T-helper 2 cell (primary cell): ENCODE measurements around the gene TMC3.
"Not testable (repeated sequence)": the region's sequence is repeated elsewhere in the genome, so short reads cannot be mapped to it uniquely, and the experiment has no call there.

Experiments
- DNase-seq, 5 experiments: peaks; one replicate each; pipeline versions ENCODE4 v3.0.0 to v3.0.0-alpha.2; 2012 to 2022

The TMC3 gene

DNA sequence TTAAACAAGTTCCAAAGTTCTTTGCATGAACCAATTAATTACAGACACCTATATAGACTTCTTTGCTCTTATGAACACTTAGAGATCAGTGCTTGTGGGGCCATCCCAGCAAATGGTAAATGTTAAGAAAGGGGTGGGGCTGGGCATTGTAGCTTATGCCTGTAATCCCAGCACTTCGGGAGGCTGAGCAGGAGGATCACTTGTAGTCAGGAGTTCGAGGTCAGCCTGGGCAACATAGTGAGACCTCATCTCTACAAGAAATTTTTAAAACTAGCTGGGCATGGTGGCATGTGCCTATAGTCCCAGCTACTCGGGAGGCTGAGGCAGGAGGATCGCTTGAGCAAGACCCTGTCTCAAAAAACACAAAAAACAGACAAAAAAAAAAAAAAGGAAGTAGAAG, 30.6 kb downstream of the TMC3 start:
- no peak for DNase-seq

DNA sequence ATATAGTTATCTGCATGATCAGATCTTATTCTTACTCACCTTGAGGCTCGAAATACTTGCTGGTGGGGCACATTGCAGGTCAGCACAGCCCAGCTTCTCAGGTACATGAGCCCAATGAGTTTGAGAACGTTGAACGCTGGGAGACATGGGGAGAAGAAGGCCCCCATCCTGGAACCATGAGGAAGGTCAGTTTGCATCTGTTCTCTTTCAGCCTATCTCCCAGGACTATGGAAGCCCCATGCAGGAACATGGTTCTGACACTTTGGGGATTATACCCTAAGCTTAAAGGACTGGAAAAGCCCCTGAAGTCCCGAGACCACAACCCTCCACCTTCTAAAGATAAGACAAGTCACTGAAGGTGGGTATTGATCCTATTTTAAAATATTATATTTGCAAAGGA, 32.7 kb downstream of the TMC3 start:
- no peak for DNase-seq

DNA sequence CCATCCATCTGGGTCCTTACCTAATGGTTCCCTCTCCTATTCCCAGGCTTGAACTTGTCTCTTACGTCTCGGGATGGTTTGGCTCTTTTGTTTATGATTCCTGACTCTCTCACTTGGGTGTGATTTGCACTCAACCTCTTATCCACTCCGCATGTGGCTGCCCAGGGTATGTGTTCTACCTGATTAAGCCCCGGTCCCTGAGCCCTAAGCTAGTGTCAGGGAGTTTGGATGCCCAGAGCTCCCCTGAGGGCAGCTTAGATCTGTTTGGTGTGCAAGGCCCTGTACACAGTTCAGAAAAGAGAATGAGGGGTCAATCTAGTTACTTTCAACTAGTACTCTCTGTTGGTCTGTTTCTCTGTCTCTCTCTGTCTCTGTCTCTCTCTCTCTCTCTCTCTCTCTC, 34.2 kb downstream of the TMC3 start:
- DNase-seq, result no peak

DNA sequence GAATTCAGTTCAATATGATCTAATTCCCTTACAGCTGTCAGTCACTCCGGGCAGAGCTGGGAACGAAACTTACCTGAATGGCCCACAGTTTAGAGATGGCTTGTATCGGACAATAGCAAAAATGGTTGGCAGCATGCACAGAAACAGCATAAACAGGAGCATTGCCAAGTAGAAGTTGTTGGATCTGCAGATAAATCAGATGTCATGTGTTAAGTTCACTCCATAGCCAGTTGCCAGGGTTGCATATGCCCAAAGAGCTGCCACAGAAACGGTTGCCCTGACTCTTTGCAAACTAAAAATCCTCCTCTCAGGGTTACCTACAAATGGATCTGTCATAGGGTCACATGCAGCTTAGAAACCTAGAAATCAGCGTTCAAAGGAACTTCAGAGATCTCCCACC, 34.7 kb downstream of the TMC3 start:
- no peak for DNase-seq

DNA sequence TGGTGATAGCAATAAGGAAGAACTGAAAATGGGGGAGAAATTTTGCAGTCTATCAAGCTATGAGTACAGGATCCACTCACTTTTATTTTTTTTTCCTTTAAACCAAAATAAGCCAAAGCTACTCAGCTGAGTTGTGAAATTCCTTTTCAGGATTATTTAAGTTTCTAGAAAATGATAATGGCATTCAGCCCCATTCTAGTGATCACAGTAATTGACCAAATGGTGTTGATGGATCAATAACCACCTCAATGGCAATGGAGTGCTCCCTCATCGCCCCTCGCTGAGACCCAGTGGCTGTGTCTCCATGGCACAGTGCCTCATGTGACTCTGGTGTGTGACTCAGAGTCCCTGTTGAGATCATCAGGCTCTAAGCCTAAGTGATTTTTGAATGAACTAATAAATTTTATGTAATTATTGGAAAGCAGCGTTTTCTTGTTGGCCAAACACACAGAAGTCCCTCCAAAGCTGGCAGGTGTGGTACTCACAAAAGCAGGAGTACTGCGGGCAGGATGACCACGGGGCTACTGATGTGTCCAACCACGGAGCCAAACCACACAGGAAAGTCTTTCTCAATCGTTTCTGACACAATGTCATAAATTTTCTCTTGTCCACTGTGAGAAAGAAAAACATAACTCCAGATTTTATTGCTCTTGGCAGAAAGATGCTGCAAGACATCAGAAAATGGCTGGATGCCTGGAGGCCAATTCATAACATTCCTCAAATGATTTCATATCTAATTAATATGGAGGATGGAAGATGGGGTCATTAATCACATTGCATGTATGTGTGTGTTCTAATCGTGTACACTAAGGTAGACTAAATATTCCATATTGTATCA, 35.6 kb downstream of the TMC3 start:
- DNase-seq, result no peak

DNA sequence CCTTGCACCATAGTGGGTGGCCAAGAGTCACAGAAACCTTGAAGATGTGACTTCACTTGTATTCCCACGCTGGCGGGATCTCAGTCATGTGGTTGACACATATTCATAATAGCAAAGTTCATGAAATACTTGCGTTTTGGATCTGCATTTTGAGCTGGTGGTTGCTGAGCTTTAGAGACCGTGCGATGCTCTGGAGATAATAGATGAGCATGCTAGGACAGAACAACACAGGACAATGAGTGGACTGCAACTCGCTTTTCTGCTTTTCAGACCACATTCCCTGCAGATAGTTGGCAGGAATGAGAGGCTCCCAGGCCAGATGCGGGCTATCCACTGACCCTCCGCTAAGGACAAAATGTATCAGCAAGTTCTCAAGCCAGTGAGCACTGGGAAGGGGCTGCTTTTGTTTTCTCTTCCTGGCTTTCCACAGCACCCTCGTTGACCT, 36.3 kb downstream of the TMC3 start:
- DNase-seq, result no peak

DNA sequence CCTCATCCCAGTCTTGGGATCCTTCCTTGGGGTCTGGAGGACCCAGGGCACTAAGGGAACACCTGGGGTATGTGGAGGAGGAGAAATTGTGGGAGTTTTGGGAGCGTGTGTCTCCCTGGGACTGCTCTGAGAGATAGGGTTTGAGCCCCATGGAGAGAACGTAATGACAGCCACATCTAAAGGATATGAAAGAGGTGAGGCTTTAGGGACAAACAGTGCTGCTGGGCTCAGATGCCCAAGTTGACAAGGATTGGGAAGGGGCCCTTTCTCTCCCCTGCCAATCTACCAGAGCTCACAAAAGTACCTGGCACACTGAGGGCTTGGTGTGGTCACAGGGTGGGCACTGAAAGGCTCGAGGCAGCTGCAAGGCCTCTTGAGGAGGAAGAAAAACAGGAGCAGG, 36.8 kb downstream of the TMC3 start:
- no peak for DNase-seq

DNA sequence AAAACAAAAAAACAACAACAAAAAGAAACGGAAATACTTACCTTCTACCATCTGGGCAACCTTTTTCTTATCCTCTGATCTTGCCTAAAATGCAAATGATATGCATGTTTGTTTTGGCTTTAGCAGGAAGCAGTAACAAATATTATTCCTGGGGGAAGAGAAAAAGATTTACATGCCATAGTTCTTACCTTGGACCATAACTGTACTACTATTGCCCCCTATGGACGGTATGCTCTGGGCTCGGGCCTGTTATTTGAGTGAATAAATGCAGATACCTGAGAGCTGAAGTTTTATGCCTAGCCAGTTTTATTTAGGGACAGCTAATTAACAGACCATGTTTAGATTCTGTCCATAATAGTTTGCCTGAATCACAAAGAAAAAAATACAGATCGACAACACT, 37.4 kb downstream of the TMC3 start:
- peak in 3 of 5 experiments; percentile 22 to 38 (median 32) for DNase-seq

DNA sequence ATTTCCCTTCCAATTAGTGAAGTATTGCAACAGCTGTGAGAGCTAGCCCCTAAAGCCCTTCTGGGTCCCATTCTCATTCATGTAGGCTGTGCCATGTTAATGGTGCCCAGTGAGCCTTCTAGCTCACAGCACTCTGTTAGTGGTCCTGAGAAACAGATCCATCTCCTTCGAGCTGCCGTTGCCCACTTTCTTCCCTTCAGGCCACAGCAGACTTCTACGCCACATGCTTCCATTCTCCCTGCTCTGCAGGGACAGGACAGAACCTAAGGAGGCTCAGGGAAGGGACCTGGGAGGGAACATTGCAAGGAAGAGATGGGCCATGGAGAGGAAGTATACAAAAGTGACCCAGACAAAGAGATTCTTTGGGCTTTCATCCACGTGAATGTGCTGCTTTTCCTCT, 38.4 kb downstream of the TMC3 start:
- no peak for DNase-seq

DNA sequence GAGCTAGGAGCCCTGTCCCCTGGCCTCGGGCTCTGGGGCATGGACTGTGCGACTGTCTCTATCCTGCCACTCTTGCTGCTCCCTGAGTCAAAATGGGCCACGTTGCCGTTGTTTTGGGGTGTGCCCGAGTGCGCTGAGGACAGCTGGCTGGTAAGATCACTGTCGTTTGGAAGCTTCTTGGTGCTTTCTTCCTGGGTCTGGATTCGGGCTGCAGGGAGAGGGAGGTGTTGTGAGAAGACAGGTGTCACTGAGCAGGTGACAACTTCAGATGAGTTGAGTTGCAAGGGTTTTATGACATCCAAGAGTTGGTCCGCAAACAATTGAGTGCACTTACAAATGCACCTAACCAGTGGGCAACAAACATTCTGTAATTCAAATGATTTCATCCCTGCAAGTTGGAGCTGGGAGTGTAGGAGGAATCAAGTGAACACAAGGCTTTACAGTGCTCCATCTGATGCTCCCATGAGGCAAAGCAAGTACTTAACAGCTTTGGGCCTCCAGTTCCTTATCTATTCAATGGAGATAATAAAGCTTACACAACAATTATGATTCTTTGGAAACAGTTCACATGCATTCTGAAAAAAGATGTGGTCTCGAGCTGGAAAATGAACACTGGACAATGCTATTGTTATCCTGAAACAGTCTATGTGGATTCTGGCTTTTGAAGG, 39.1 kb downstream of the TMC3 start:
- no peak for DNase-seq

DNA sequence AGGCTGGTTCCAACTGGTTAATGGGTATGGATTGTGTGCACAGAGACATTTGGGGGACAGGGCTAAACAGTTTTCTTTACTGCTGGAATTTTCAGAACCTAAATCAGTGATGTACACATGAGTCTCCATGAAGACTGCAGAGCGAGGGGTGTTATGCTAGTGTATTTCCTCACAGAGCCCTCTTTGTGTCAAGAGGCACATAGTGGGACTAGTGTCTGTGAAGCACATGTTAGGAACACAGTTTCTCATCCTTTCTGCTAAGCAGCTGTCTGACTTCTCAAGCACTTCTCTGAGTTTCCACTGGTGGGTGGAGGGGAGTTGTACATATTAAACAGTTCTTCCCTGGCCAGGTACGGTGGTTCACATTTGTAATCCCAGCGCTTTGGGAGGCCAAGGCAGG, 40.6 kb downstream of the TMC3 start:
- no peak for DNase-seq

DNA sequence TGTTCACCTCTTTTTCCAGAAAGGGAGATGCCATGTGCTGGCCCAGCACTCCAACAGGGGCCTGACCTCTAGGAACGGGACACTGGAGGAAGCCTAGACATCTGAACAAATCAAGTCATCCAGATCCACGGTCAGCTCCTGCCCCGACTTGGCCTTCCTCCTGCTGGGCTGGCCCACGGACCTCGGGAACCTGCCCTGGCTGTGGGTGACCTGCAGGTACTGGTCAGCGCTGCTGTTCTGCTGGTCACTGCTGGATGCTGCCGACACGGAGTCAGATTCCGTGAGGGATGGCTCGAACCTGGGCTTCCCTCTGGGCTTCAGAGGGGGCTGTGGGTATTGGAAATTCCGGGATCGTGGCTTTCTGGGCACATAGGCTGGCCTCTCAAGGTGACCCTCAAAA, 41.7 kb downstream of the TMC3 start:
- no peak for DNase-seq

DNA sequence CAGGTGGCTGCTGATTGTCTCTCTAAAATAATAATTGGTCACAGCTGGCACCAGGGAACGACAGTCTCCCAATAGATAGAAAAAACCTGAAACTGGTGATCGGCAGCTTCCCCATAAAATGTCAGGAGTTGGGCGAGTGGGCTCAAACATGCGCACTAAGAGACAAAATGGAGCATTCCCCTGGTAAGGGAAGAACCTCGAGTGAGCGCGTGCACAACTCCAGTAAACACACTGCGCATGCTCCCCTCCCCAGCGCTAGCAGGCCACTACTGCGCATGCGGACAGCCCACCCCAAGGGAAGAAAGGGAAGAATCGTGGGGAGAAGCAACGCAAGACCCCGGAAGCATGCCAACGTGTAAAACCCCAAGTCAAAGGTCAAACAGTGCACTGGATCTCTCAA, 42.4 kb downstream of the TMC3 start:
- no peak for DNase-seq

DNA sequence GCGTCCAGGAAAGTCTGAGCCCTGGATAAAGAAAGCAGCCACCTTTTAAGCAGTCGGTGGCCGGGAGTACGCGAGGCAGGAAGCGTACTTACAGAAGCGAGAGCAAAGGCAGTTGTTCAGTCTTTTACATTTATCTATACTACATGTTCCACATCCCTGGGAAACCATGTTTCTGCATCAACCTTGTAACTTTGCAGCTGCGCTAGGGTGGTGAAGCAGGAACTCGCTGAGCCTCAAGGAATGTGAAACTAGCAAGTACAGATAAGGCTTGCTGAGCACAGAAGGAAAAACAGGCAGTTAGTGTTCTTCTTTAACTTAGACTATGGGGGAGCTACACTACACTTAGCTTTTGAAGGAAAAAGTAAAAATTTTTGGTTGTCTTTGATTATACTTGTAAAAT, 42.9 kb downstream of the TMC3 start:
- DNase-seq, result not testable (repeated sequence)

DNA sequence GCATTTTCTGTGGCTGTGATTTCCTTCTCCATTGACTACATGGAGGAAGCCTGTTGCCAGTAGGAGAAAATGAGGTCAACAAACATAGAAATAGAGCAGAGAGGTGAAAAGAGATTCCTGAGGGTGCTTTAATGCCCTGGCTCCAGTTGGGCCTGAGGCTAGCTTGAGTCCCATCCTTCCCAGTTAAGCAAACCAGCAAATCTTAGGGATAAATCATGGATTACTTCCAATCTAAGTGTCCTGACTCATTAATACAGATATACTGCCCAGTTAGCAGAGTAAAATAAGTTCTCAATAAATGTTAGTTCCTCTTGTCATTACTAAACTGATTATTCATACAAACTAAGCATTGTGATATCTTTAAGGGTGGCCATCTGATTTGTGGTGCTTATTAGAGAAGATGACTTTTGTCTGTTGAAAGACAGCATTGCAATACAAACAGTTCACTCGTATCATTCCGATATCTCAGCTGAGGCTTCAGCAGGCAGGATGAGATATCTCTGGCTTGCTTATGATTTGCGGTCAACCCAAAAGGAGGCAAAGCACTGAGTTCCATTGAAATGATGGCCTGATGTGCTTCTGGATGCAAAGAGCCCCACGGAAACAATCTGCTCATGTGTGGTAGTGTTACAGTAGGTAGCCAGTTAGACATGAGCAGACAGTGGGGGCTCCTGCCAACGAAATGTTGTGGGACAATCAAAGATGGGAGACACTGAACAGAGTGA, 43.5 kb downstream of the TMC3 start:
- DNase-seq, result no peak

DNA sequence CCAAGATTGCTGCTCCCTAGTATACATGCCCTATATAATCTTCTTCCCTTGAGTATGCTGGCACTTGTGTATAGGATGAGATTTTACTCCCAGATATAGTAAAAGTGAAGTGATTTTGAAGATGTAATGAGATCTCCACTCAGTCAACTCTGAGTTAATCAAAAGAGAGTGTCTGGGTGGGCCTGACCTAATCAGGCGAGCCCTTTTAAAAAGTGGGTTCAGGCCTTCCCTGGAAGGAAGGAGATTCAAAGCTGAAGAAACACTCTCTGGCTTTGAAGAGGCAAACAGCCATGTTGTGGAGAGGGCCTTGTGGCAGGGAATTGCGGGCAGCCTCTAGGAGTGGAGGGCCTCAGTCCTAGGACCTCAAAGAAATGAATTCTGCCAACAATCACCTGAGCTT, 44.6 kb downstream of the TMC3 start:
- DNase-seq, result no peak

DNA sequence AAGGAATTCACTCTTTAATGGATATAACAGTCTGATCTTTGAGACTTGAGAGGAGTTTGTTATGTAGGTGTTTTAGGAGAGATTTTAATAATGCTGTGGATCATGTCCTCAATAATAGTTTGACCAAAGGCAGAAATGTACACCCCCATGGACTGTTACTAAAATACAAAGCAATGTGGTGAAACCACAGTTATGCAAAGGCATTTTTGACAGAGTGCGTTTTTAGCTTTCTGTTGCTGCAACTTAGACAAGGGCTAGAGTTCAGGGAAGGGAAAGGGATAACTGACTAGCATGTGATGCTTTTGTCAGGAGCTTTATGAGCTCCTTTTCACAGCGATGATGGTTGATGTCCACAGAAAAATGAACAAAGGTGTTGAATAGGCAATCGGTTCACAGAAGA, 46.5 kb downstream of the TMC3 start:
- DNase-seq, result no peak

DNA sequence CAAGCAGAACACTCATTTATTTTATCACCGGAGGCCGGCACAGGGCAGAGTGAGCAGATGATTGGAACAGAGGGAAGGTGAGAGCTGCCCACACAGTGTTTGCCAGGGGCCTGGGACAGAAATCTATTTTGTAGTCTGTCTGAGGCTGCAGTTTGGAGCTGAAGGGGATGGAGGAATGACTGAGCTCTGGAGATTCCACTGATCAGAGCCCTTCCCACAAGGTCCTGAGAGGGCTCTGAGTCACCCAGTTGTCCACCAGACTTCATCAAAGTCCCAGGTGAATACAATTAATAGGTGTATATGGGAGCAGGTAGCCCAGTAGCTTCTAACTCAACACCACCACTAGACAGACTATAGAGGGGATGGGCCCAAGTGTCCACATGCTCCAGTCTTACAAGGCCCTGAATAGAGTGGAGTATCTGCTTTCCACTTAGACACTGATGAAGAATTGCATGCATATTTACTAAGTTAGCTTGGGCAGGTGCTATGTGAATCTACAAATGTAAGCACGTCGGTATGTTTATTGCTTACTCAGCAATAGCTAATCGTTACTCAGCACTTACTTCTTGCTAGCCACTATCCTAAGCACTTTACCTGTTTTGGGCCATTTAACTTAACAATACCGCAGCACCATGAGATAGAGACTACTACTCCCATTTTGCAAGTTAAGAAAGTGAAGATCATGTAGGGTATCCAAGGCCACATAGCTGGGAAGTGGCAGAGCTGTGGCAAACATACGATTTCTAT, 47.4 kb downstream of the TMC3 start:
- no peak for DNase-seq

DNA sequence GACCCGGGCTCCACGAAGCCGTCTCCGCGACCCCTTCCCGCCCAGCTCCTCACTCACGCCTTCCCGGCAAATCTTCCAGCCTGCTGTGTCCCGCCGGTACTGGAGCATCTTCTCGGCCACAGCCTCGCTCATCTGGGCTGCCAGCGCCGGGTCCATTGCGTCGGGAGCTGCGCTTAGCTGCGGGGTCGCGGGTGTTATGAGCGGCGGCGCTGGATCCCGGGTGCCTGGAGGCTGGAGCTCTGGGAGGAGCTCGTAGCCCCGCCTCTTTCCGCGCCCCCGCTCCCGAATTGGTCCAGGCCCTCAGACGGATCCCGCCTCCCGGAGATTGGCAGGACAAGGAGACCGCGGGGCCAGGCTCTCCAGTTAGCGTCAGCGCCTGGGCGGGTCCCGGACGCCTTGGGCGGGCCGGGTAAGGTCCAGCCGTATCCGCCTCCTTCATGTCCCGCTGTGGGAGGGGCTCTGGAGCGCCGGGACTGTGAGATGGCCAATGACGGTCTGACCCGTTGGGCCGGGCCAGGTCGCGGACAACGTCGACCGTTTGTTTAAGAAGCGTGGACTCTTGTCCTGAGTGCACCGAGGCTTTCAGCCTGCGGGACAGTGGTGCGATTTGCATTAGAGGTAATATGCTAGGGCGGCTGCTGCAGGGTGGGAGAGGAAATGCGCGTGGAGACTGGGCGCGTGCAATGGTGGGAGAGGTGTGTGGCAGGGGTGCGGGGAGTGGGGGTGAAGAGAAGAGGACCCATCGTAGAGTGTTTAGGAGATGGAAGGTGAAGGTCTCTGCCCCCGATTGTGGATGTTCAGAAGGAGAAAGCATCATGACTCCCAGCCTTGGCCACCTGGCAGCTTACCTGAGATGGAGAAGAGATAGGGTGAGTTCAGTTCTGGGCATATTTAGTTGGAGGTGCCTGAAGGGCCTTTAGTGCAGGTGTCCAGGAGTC, 49.8 kb downstream of the TMC3 start, which contains the start of gene STARD5:
Gene STARD5, minus strand, starts transcription at position 198 of the 938 bp plus-strand sequence. Its CDS starts 42 bp downstream, at position 156.
- peak; percentile 89 to 95 (median 95) for DNase-seq

DNA sequence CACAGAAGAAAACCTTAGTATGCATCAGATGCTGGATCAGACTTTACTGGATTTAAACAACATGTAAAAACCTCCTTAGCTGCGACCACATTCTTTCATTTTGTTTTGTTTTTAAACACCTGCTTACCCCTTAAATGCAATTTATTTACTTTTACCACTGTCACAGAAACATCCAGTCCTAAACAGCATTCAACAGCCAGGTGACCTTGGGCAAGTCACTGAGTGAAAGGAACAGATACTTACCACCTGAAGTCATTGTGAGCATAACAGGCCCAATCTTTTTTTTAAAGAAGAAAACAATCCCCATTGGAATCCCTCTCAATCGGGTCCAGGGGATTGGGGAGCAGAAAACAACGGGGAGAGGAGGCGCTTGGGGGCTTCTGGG, 50.5 kb downstream of the TMC3 start:
- no peak for DNase-seq

DNA sequence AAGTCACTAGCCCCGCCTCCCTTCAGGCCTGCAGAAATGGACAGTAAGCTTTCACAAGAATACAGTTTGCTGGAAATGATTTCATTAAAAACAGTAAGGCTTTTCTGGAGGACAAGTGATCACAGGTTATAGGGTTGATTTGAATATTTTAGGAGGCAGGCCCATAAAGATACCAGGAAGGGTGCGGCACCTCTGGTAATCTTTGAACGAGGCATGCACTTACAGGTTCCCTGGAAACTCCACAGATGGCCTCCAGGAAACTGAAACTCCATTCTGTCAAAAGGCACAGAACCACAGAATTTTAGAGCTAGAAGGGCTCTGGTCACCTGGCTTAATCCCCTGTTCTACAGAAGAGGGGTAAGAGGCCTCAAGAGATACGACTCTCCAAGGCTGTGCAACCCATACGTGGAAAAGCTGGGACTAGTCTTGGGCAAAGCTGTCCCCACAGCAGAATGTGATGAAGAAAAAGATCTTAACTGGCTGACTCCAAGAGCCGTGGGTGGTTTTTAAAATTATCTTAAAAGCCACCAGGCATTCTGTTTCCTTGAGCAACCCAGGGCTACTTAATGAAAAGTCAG, 51.2 kb downstream of the TMC3 start:
- no peak for DNase-seq
